ENCODE measurements around the gene KRTAP19-8.

GRCh38 chr21:30990514-30991262 lies 47.6 kb downstream of the KRTAP19-8 start:
- TF ChIP-seq CTCF (IDR thresholded peaks at IDR 0.05) (no peak), POLR2A (IDR thresholded peaks at IDR 0.05) (no peak)

Measured in heart left ventricle (tissue), 13 donors.